CD4-positive, alpha-beta T cell treated with Interferon gamma for 1 hour (primary cell): ENCODE measurements around the gene SF3B2.
A peak's percentile ranks its signal among the peaks of the same experiment; 100 is the strongest.

ENCODE experiments used
- DNase-seq: peaks from one replicate; pipeline ENCODE4 v3.0.0-alpha.2; 2020

SF3B2 gene

DNA sequence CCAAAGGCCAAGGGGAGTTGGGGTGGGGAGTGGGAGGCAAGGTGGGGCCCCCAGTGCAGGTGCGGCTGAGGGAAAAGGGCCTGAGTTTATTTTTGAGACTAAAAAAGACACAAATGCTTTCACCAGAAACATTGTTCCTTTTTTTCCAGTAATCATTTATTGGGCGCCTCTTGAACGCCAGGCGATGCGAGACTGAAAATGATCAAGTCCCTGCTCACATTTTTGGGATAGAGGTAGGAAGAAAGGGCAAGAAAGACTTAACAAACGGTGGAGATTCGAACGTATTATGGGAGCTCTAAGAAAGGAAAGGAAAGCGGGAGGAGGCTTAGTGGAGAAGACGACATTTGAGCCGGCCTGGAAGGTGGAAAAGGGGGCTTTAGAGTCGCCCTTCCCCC, 796 bp upstream of the SF3B2 start:
- DNase-seq = no peak

GRCh38 chr11:66052664-66052982, 459 bp downstream of the SF3B2 start:
- DNase-seq = no peak

GRCh38 chr11:66055021-66055420, 2.9 kb downstream of the SF3B2 start:
- DNase-seq = no peak

DNA sequence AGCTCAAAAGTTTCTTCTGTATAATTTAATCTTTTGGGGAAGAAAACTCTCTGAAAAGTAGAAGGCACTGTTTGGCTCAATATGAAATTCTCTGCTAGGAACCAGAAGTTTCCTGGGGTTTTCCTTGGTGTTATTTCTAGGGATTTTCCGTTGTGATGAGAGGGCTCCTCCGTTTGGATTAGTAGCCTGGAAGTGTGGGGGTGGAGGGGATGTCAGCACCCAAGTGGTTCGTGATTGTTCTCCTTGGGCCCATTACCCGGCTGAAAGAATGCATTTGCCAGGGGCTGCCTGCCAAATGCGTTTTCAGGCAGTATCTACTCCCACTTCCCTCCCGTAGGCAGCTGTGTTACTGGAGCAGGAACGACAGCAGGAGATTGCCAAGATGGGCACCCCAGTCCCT, 4.3 kb downstream of the SF3B2 start:
- no peak for DNase-seq

GRCh38 chr11:66059966-66060680, 8.0 kb downstream of the SF3B2 start:
- DNase-seq = no peak

GRCh38 chr11:66061268-66061667, 9.1 kb downstream of the SF3B2 start:
- no peak for DNase-seq

- no peak for DNase-seq
Observed at GRCh38 chr11:66062408-66062807, 10.2 kb downstream of the SF3B2 start.

DNA sequence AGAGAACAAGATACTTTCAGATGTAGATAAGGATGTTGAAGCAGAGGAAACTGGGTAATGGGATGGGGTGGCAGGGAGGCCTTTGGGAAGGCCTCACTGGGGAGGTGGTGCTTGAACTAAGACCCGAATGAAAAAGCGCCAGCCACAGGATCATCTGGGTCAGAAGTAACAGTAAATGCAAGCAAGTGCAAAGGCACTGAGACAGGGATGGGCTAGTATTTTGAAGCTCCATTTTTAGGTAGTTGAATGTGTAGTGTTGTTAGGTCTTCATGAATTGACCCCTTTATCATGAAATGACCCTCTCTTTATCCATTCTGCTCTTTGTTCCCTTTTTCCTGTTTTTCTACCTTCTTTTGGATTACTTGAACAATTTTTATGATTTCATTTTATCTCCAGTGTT, 11.7 kb downstream of the SF3B2 start:
- no peak for DNase-seq

- no peak for DNase-seq
Observed at GRCh38 chr11:66064571-66064970, 12.4 kb downstream of the SF3B2 start.

DNA sequence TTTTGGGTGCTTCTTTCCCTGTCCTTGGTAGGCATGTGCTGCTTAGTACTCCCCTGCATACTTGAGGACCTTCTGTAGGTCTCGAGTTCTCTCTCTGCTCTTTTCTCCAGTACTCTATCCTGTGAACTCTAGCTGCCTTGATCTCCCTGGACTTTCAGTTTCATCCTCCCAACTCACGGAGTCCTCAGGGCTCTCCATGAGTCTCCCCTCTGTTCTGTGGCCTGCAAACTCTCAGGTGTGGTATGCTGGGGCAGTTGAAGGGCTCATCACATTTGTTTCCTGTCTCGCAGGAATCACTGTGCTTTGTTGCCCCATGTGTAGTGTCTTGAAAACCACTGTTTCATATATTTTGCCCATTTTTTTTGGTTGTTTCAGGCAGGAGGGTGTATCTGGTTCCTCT, 14.6 kb downstream of the SF3B2 start:
- no peak for DNase-seq

- DNase-seq = no peak
Observed at GRCh38 chr11:66067640-66068039, 15.5 kb downstream of the SF3B2 start.

GRCh38 chr11:66068154-66068821, 16.1 kb downstream of the SF3B2 start:
- peak; percentile 71 for DNase-seq

DNA sequence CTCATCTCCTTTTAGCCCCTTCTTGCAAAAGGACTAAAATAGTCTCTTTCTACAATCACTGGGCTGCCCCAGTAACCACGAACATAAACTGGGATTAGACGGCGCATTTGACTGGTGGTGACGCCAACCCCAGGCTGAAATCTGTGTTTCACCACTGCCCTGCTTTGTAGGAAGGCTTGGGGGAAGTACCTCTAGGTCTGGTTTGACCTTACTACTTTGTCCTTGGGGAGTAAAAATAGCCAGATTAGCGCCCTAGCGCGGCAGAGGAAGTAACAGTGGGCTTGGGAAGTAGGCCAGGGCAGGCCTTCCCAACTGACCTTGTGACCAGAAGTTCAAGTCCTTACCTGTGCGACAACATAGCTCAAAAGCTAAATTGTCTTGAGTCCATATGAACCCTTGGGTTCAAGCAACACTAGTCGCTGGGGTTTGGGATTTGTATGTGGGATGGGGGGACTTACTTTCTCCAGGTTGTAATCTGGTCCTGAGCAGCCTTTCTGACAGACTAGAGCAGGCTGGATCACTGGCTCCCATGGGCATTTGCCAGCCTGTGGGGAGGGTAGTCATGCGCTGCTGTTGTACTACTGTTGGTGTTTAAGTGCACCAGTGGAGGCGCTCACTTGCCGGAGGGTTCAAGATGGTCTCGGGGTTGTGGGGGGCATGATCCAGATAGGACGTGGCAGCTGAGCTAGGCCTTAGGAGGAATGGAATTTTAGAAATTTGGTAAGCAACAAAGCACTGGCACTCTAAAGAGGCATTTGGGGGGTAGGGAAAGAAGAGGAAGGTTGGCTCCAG, 17.0 kb downstream of the SF3B2 start:
- DNase-seq = peak; percentile 56

- DNase-seq = peak; percentile 87
Observed at GRCh38 chr11:66069715-66070603, 17.8 kb downstream of the SF3B2 start, which contains the start of gene PACS1. PACS1 (plus strand) TSS chr11:66070272; CDS start chr11:66070487, 215 bp downstream.

GRCh38 chr11:66070604-66071380, 18.6 kb downstream of the SF3B2 start:
- DNase-seq = no peak

GRCh38 chr11:66071381-66071801, 19.2 kb downstream of the SF3B2 start:
- DNase-seq = no peak

DNA sequence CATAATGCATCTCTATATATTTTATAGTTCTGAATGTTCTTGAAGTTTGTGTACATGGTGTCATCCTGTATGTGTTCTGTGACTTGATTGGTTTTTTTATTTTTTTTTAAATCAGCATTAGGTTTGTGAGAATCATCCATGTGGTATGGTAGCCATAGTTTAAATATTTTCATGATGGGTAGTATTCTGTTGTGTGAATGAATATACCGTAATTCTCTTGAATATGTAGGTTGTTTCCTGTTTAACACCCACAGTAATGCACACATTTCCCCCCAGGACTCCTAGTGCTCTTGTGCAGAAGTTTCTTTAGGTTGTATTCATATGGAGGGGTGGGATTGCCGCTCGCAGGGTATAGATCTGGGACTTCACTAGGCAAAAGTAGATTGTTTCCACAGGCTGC, 19.9 kb downstream of the SF3B2 start:
- DNase-seq = no peak

DNA sequence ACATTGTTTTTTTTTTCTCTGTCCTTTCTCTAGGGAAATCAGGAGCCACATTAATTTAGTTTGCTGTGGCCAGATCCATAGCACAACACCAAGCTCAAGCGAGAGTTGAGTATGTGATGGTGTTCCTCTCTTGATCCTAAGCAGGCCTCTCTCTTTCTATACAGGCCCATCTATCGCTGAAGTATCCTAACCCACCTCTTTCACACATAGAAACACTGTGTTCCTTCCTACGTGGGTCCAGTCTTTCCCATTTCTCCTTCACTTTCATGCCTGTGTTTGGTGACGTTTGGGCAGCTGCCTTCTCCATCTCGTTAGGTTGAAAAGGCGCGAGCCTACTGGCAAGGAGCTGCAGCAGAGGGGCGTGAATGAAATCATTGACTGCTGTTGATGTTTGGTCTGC, 20.4 kb downstream of the SF3B2 start:
- DNase-seq = no peak

DNA sequence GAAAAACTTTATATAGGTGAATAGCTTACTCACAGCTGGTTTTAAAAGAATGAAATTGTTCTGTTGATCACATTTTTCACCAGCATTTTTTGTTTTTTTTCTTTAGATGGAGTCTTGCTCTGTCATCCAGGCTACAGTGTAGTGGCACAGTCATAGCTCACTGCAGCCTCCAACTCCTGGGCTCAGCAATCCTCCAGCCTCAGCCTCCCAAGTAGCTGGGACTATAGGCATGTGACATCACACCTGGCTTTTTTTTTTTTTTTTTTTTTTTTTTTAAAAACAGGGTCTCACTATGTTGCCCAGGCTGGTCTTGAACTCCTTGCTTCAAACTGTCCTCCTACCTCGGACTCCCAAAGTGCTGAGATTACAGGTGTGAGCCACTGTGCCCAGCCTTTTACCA, 21.5 kb downstream of the SF3B2 start:
- no peak for DNase-seq

DNA sequence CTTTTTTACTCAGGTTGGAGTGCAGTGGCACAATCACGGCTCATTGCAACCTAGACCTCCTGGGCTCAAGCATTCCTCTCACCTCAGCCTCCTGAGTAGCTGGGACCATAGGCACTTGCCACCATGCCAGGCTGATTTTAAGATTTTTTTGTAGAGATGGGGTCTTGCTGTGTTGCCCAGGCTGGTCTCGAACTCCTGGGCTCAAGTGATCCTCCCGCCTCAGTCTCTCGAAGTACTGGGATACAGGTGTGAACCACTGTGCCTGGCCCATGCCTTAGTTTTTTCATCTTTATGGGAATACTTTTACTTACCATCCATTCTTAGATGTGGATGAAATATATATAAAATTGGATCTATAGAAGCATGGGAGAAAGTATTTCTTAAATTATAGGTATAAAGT, 23.1 kb downstream of the SF3B2 start:
- DNase-seq = no peak

DNA sequence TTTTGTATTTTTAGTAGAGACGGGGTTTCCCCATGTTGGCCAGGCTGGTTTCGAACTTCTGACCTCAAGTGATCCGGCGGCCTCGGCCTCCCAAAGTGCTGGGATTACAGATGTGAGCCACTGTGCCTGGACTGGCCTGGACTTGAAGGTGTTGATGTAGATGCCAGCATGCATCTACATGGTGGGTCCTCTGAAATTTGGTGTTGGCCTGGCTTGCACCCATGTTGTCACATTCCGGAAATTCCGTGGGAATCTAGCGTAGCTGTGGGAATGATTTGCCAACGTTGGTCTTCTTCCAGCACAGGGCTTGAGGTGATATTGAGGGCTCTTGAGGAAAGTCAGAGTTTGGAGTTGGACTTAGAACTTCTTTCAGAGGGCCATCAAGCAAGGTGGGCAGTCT, 24.4 kb downstream of the SF3B2 start:
- no peak for DNase-seq

DNA sequence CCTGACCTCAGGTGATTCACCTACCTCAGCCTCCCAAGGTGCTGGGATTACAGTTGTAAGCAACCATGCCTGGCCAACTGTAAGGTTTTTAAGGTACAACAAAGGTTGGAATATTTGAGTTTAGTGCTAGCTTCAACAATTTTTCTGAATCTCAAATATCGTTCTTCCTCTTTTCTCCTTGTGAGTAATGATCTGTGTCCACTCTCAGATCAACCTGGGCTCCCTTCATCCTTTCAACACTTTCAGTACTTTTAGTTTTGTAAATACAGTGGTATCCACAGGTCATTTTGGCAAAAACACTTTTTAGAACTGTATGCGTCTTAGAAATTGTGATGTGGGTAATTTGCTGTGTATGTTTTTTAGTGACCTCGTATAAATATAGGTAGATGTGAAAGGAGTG, 25.8 kb downstream of the SF3B2 start:
- DNase-seq = no peak
